Measurements from ENCODE around the gene SEPTIN5.

Gene SEPTIN5

DNA sequence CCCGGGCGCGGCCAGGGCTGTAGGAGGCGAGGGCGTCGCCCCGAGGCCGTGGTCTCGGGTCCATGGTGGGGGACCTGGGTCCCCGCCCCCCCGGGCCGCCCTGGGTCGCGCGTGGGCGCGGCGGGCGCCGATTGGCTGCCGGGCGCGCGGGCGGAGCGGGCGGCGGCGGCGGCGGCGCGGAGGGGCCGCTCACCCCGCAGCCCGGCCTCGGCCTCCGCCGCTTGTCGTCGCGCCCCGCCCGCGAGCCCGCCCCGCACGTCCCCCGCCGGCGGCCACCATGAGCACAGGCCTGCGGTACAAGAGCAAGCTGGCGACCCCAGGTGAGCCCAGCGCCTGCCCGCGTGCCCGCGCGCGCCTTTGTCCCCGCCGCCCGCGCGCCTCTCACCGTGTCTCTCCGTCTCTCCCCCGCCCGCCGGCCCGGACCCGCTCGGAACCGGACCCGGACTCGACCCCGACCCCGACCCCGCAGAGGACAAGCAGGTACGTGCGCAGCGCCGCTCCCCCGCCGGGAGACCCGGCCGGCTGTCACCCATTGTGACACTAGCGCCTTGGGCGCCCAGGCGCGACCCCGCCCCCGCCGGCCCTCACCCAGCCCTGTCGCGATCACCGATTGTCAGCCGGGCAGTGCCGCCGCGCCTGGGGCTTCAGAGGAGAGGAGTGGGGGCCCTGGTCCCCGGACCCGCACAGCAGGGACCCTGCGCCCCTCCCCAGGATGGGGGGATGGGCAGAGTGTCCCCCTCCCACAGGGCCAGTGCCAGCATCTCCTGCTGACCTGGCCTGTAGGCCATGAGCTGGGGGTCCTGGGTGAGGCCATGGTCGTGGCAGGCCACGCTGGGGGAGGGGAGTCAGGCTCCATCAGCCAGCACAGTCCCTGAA, at the start of gene SEPTIN5:
Gene SEPTIN5, plus strand, starts transcription at position 192 of the 876 bp plus-strand sequence. Its CDS starts 86 bp downstream, at position 278.
- no peak within 1 kb of the TSS for H3K4me3 ChIP-seq (ENCODE audit: low read depth, low read length)

DNA sequence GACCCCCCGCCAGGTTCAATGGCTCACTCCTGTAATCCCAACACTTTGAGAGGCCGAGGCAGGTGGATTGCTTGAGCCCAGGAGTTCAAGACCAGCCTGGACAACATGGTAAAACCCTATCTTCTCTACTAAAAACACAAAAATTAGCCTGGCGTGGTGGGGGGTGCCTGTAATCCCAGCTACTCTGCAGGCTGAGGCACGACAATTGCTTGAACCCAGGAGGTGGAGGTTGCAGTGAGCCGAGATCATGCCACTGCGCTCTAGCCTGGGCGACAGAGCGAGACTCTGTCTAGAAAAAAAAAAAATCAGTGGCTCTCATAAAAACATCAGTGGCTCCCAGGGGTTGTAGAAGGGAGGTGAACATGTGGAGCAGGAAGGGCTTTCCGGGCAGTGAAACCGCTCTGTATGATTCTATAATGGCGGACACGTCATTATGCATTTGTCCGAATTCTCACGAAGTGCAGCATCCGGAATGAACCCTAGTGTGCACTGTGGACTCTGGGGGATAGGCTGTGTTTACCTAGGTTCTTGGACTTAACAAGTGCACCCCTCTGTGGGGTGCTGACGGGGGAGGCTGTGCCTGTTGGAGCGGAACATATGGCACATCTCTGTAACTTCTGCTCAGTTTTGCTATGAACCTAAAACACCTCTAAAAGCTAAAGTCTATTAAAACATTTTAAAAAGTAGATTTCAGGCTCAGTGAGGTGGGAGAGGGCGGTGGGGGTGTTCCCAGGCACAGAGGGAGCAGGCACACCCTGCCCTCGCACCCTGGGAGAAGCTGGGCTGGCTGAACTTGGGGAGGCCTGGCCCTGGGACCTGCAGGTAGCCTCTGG, 49.1 kb upstream of the SEPTIN5 start:
- H3K4me3 ChIP-seq (ENCODE audit: low read depth, low read length) = no peak overlapping the region
- TF ChIP-seq, protein P1, sequence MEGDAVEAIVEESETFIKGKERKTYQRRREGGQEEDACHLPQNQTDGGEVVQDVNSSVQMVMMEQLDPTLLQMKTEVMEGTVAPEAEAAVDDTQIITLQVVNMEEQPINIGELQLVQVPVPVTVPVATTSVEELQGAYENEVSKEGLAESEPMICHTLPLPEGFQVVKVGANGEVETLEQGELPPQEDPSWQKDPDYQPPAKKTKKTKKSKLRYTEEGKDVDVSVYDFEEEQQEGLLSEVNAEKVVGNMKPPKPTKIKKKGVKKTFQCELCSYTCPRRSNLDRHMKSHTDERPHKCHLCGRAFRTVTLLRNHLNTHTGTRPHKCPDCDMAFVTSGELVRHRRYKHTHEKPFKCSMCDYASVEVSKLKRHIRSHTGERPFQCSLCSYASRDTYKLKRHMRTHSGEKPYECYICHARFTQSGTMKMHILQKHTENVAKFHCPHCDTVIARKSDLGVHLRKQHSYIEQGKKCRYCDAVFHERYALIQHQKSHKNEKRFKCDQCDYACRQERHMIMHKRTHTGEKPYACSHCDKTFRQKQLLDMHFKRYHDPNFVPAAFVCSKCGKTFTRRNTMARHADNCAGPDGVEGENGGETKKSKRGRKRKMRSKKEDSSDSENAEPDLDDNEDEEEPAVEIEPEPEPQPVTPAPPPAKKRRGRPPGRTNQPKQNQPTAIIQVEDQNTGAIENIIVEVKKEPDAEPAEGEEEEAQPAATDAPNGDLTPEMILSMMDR (IDR thresholded peaks at IDR 0.05; ENCODE audit: borderline replicate concordance, insufficient read depth, low read depth, low read length) = no peak

More for the DNA sequence above, at the start of gene SEPTIN5:
- TF ChIP-seq, protein P1 (IDR thresholded peaks at IDR 0.05; ENCODE audit: borderline replicate concordance, insufficient read depth, low read depth, low read length) = no peak

DNA sequence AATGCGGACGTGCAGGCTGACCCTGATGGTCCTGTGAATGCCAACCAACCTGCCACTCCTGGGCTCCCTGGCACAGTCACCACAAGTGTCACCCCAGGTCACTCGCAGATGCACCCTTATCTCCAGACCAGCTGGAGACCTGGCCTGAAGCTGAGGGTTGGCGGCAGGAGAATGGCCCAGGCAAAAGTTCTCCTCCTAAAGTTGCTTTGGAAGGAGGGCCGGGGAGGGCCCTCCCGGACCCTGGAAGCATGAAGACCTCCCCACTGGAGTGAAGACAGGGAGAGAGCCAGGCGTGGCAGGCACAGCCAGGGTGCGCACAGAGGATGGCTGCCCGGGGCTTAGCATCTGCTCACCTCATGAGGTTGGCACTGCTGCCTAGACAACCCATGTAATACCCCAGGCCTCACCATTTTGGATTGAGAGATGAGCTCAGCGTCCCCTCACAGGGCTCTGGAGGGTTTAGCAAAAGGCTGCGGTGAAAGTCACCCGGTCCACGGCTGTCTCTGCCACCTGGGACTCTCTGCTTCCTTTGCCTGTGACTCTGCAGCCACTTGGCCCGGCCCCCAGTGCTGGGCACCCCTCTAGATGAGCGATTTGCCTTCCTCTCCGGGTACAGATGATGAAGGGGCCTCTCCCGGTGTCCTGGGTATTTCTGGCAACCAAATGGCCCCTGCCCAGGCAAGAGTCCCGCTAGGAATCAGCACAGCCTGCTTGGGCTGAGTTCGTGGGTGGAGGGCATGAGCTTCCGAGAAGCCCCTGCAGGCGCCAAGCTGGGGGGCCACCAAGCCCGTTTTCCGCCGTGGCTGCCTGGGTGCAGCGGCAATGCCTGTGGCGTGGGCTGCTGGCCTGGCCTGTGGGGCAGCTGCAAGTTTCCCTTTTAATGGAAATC, 48.3 kb upstream of the SEPTIN5 start:
- H3K4me3 ChIP-seq (ENCODE audit: low read depth, low read length) = no peak overlapping the region
- TF ChIP-seq, protein P1 (IDR thresholded peaks at IDR 0.05; ENCODE audit: borderline replicate concordance, insufficient read depth, low read depth, low read length) = no peak

DNA sequence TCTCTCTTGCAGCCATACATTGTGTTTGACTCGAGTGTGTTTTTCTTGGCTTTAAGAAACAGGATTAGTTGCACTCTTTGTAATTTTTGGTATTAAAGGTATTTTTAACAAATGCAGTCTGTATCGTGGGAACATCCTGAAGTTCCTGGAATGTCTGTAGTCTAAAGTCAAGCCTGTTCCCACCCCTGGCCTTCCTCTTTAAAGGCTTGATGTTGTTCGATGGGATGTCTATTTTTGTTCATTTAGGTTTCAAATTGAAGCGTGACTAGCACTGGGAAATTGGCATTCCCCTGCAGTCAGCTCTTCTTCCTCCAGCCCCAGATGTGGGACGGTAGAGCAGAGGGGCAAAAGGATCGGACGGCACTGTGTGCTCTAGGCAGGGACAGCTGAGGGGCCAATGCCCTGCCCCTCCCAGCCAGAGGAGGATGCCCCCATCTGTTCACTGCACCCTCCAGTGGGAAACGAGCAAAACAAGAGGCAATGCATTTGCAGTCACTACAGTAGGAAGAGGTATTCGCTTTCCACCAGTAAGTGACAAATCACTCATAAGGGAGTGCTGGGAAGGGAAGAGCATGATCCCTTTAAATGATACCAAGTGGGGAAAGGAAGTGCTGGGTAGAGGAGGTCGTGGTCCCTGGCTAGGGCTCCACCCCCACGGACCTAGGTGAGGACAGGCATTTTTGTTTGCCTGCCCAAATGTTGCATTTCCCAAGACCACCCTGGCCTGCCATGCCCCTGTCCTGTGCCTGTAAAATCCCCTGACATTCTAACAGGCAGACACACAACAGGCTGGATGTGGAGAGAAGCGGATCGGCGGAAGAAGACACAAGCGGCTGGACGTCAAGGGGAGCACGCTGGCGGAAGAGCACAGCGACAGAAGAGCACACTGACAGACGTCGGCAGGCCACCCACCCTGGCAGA, 47.4 kb upstream of the SEPTIN5 start:
- H3K4me3 ChIP-seq (ENCODE audit: low read depth, low read length) = no peak overlapping the region
- TF ChIP-seq, protein P1 (IDR thresholded peaks at IDR 0.05; ENCODE audit: borderline replicate concordance, insufficient read depth, low read depth, low read length) = no peak

DNA sequence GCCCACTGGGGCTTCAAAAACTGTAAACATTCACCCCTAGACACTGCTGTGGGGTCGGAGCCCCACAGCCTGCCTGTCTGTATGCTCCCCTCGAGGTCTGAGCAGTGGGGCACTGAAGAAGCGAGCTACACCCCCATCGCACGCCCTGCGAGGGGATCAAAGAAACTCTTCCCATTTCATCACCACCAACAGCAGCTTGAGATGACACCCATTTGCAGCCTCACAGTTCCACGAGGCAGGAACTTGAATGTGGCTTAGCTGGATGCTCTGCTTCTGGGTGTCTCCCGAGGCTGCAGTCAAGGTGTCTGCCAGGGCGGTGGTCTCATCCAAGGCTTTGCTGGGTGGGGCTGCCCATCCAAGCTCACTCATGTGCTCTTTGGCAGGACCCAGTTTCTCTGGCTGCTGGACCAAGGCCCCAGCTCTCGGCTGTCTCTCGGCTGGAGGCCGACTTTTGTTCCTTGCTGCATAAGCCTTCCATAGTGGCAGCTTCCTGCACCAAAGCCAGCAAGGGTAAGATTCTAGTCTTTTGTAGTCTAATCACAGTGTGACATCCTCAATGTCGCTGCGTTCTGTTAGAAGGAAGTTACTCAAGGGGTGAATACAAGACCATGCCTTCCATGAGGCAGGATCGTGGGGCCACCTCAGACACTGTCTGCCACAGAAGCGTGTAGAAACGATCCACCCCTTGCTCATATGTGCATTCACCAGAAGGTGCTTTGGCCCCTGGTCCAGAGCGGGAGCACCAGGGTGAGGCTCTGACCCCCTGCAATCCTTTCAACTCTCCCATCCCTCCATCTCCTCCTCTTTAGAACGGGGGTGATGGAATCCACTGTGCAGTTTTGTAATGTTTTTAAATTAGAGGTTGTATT, 46.2 kb upstream of the SEPTIN5 start:
- H3K4me3 ChIP-seq (ENCODE audit: low read depth, low read length) = no peak overlapping the region

More for the DNA sequence above, 46.2 kb upstream of the SEPTIN5 start:
- TF ChIP-seq, protein P1 (IDR thresholded peaks at IDR 0.05; ENCODE audit: borderline replicate concordance, insufficient read depth, low read depth, low read length) = no peak
